Measurements from ENCODE around the gene KIAA1328.

GRCh38 chr18:37260367-37261093 is 431.6 kb downstream of the KIAA1328 start:
- TF ChIP-seq, protein P1, sequence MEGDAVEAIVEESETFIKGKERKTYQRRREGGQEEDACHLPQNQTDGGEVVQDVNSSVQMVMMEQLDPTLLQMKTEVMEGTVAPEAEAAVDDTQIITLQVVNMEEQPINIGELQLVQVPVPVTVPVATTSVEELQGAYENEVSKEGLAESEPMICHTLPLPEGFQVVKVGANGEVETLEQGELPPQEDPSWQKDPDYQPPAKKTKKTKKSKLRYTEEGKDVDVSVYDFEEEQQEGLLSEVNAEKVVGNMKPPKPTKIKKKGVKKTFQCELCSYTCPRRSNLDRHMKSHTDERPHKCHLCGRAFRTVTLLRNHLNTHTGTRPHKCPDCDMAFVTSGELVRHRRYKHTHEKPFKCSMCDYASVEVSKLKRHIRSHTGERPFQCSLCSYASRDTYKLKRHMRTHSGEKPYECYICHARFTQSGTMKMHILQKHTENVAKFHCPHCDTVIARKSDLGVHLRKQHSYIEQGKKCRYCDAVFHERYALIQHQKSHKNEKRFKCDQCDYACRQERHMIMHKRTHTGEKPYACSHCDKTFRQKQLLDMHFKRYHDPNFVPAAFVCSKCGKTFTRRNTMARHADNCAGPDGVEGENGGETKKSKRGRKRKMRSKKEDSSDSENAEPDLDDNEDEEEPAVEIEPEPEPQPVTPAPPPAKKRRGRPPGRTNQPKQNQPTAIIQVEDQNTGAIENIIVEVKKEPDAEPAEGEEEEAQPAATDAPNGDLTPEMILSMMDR (IDR thresholded peaks at IDR 0.05; ENCODE audit: poor library complexity): no peak
- TF ChIP-seq EZH2 (IDR thresholded peaks at IDR 0.05; ENCODE audit: borderline replicate concordance) (no peak), EZH2phosphoT487 (IDR thresholded peaks at IDR 0.05; ENCODE audit: low read depth, severe bottlenecking, unreplicated experiment) (no peak)
